Panc1 (cell line): Measurements from ENCODE around the gene ADGRG2. TPM values are rescaled to one million over a fixed set of nuclear protein-coding genes. Genes with fewer than 3 reads are reported as not detected.

Experiments used
- ATAC-seq: fragments of 200-7000 bp; cut with Tn5 transposase; 2 replicates; pipeline ENCODE4 v1.9.1; 2020; ENCODE audit warnings: mild to moderate bottlenecking, moderate library complexity
- BruUV-seq: library from RNA; stranded (reverse); fragments of 400-500 nt; replicated peaks from 2 replicates; lab custom pipeline; 2021; lab: Mats Ljungman, UMichigan
- CTCF ChIA-PET: fragments of 300-600 bp; sonication (Branson Sonifier 250); formaldehyde crosslinking; loops from one replicate; lab custom pipeline; 2022; ENCODE audit warnings: antibody characterized with exemption; lab: Charles Lee
- POLR2A ChIA-PET: fragments of 300-600 bp; sonication (Branson Sonifier 250); formaldehyde crosslinking; loops from one replicate; lab custom pipeline; 2022; ENCODE audit warnings: antibody characterized with exemption; lab: Charles Lee
- DNase-seq: peaks from one replicate; pipeline ENCODE4 v3.0.0-alpha.2; 2010; ENCODE audit warnings: low read depth, low spot score
- H3K27ac ChIP-seq: 2 replicates; pipeline ENCODE4 v1.5.1; 2011; ENCODE audit warnings: mild to moderate bottlenecking, low read length, inconsistent platforms
- H3K27me3 ChIP-seq: fragments of 200-500 bp; sonication (Bioruptor generic); 2 replicates; pipeline ENCODE4 v1.6.0; 2014; ENCODE audit warnings: low read length, inconsistent platforms; ENCODE audit not compliant: control insufficient read depth, insufficient read depth
- H3K36me3 ChIP-seq: fragments of 200-500 bp; sonication (Bioruptor generic); 2 replicates; pipeline ENCODE4 v1.5.1; 2014; ENCODE audit warnings: inconsistent platforms, mild to moderate bottlenecking, low read length, moderate library complexity; ENCODE audit not compliant: control insufficient read depth, insufficient read depth
- H3K4me1 ChIP-seq: 2 replicates; pipeline ENCODE4 v1.5.1; 2011; ENCODE audit warnings: inconsistent platforms, mild to moderate bottlenecking, low read length, moderate library complexity; ENCODE audit not compliant: control insufficient read depth, insufficient read depth
- H3K4me3 ChIP-seq, 2 experiments: 2 replicates each; pipeline ENCODE4 v1.5.1; 2011 to 2012; ENCODE audit warnings: low read depth in 2 of 2, low read length in 2 of 2, mild to moderate bottlenecking in 2 of 2, inconsistent platforms in 1 of 2, moderate library complexity in 1 of 2
- H3K9me3 ChIP-seq: fragments of 200-500 bp; sonication (Bioruptor generic); 2 replicates; pipeline ENCODE4 v1.5.1; 2014; ENCODE audit warnings: low read depth, mild to moderate bottlenecking, inconsistent platforms, low read length, moderate library complexity; ENCODE audit not compliant: control insufficient read depth, insufficient read depth
- POLR2AphosphoS5 ChIP-seq: IDR thresholded peaks from 2 replicates; pipeline ENCODE4 v1.6.1; 2012; ENCODE audit warnings: mild to moderate bottlenecking, low read depth, low read length, moderate library complexity
- SIN3A ChIP-seq: IDR thresholded peaks from 2 replicates; pipeline ENCODE4 v1.6.1; 2012; ENCODE audit warnings: low read depth, mild to moderate bottlenecking, low read length, moderate library complexity, borderline replicate concordance; ENCODE audit not compliant: insufficient read depth
- TCF7L2 ChIP-seq: IDR thresholded peaks from 2 replicates; pipeline ENCODE4 v1.6.1; 2011; ENCODE audit warnings: mild to moderate bottlenecking, low read depth, low read length, inconsistent platforms
- in situ Hi-C: cut with HindIII; loops from 2 replicates; pipeline ENCODE4 v1.10.0; 2016; ENCODE audit warnings: low sequenced_read_pairs, low pct_unique_long_range_greater_than_20kb
- intact Hi-C: fragments of 100-400 bp; cut with micrococcal nuclease; formaldehyde crosslinking; loops from one replicate; pipeline ENCODE4 v1.10.0; 2022; ENCODE audit not compliant: unreplicated experiment
- total RNA-seq: library from RNA; stranded (reverse); gene quantifications from one replicate; pipeline ENCODE4 v1.2.1, GENCODE V29; 2021; ENCODE audit not compliant: unreplicated experiment
- TF ChIP-seq, protein P1 (sequence below): fragments of 450-650 bp; IDR thresholded peaks from 2 replicates; pipeline ENCODE4 v1.5.1; 2017; ENCODE audit warnings: mild to moderate bottlenecking
- TF ChIP-seq, protein P2 (sequence below), 2 experiments: IDR thresholded peaks; 2 replicates each; pipeline ENCODE4 v1.6.1; 2011 to 2012; ENCODE audit warnings: low read depth in 2 of 2, control low read depth in 1 of 2, low read length in 1 of 2, mild to moderate bottlenecking in 1 of 2, moderate library complexity in 1 of 2; ENCODE audit not compliant: insufficient read depth in 1 of 2

The ADGRG2 gene
- total RNA-seq, 1 experiment from 2014 or later = 2.0 TPM

DNA sequence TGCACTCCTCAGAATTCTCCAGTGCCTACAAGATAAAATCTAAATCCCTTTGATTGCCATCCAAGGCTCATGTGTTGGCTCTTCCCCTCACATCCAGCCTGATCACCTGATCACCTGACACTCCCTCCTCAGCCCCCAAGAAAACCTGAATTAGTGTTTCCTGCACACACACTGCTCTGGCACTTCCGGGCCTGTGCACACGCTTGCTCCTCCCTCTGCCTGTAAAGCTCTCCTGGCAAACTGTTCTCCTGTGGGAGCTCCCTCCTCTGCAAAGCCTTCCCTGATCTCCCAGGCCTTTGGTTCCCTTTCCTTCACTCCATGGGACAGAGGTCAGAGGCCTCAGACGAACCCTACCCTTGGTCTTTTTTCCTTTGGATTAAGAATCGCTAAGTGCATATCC, 158.2 kb downstream of the ADGRG2 start:
- ChIA-PET POLR2A (no interaction called here), CTCF (no interaction called here)
- no peaks in the 10 kb centered on the region for H3K4me1 ChIP-seq
- BruUV-seq = no TSS peak
- TF ChIP-seq TCF7L2 (no peak), POLR2AphosphoS5 (no peak)
- H3K36me3 ChIP-seq = no peaks in the 10 kb centered on the region
- DNase-seq (no peak), ATAC-seq (no peak)
- intact Hi-C loops = no loop called here
- H3K9me3 ChIP-seq = no peaks in the 10 kb centered on the region
- no peak overlapping the region for H3K27ac ChIP-seq
- no peaks in the 10 kb centered on the region for H3K27me3 ChIP-seq
- no peak overlapping the region for H3K4me3 ChIP-seq
- in situ Hi-C loops = no loop called here

DNA sequence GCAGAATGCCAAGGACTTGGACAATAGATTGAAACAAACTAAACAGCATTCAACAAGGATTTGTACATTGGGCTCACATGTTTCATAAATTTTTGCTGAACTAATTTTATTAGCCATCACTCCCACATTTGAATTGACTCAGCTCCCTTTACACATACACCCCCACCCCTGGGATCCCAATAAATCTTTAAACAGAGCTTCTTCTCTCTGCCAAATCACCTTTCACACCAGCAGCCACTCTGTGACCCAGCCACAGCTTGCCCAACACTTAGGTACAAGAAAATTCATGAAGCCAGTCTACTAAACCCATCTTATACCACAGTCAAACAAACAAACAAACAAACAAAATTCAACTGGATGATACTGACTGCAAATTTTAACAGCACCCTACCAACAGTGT, 159.9 kb downstream of the ADGRG2 start:
- ATAC-seq (no peak), DNase-seq (no peak)
- Histone ChIP-seq H3K27me3 (no peaks in the 10 kb centered on the region), H3K4me1 (no peaks in the 10 kb centered on the region), H3K27ac (no peak overlapping the region), H3K9me3 (no peaks in the 10 kb centered on the region), H3K36me3 (no peaks in the 10 kb centered on the region), H3K4me3 (no peak overlapping the region)
- in situ Hi-C loops = no loop called here
- no TSS peak for BruUV-seq
- intact Hi-C loops = no loop called here
- ChIA-PET POLR2A (no interaction called here), CTCF (no interaction called here)
- TF ChIP-seq TCF7L2 (no peak), SIN3A (no peak), POLR2AphosphoS5 (no peak)
- TF ChIP-seq, protein P1, sequence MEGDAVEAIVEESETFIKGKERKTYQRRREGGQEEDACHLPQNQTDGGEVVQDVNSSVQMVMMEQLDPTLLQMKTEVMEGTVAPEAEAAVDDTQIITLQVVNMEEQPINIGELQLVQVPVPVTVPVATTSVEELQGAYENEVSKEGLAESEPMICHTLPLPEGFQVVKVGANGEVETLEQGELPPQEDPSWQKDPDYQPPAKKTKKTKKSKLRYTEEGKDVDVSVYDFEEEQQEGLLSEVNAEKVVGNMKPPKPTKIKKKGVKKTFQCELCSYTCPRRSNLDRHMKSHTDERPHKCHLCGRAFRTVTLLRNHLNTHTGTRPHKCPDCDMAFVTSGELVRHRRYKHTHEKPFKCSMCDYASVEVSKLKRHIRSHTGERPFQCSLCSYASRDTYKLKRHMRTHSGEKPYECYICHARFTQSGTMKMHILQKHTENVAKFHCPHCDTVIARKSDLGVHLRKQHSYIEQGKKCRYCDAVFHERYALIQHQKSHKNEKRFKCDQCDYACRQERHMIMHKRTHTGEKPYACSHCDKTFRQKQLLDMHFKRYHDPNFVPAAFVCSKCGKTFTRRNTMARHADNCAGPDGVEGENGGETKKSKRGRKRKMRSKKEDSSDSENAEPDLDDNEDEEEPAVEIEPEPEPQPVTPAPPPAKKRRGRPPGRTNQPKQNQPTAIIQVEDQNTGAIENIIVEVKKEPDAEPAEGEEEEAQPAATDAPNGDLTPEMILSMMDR = no peak
- TF ChIP-seq, protein P2, sequence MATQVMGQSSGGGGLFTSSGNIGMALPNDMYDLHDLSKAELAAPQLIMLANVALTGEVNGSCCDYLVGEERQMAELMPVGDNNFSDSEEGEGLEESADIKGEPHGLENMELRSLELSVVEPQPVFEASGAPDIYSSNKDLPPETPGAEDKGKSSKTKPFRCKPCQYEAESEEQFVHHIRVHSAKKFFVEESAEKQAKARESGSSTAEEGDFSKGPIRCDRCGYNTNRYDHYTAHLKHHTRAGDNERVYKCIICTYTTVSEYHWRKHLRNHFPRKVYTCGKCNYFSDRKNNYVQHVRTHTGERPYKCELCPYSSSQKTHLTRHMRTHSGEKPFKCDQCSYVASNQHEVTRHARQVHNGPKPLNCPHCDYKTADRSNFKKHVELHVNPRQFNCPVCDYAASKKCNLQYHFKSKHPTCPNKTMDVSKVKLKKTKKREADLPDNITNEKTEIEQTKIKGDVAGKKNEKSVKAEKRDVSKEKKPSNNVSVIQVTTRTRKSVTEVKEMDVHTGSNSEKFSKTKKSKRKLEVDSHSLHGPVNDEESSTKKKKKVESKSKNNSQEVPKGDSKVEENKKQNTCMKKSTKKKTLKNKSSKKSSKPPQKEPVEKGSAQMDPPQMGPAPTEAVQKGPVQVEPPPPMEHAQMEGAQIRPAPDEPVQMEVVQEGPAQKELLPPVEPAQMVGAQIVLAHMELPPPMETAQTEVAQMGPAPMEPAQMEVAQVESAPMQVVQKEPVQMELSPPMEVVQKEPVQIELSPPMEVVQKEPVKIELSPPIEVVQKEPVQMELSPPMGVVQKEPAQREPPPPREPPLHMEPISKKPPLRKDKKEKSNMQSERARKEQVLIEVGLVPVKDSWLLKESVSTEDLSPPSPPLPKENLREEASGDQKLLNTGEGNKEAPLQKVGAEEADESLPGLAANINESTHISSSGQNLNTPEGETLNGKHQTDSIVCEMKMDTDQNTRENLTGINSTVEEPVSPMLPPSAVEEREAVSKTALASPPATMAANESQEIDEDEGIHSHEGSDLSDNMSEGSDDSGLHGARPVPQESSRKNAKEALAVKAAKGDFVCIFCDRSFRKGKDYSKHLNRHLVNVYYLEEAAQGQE (IDR thresholded peaks at IDR 0.05; ENCODE audit: insufficient read depth in 1 of 2, low read depth in 2 of 2, low read length in 1 of 2) = no peak

DNA sequence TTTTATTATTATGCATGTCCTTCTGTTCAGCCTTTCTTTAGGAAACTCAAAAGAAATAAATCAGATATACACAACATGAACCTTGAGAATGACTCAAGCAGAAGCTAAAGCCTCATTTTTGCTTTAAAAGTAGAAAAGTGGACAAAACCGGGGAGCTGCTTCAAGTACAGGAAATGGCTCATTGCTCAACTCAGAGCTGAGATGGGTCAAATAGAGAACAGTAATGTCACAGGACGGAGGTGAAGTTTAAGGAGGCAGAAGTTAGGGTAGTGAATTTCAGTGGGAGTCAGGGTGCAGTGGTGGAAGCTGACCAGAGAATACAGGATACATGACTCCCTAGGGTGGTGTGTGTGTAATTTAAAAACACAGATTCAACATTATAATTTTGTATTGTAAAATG, 160.6 kb downstream of the ADGRG2 start:
- ATAC-seq (no peak), DNase-seq (no peak)
- H3K4me3 ChIP-seq = no peak overlapping the region
- no TSS peak for BruUV-seq
- H3K36me3 ChIP-seq = no peaks in the 10 kb centered on the region
- in situ Hi-C loops = no loop called here
- ChIA-PET CTCF (no interaction called here), POLR2A (interaction anchor here (0.7 kb wide), 1 partner anchor 1452 kb away, joined by 17 read pairs; no protein-coding TSS in a partner anchor)
- no peaks in the 10 kb centered on the region for H3K4me1 ChIP-seq
- TF ChIP-seq, protein P1 = no peak
- TF ChIP-seq, protein P2 (IDR thresholded peaks at IDR 0.05; ENCODE audit: insufficient read depth in 1 of 2, low read depth in 2 of 2, low read length in 1 of 2) = no peak
- TF ChIP-seq SIN3A (no peak), TCF7L2 (no peak), POLR2AphosphoS5 (no peak)
- no peak overlapping the region for H3K27ac ChIP-seq
- no peaks in the 10 kb centered on the region for H3K9me3 ChIP-seq
- H3K27me3 ChIP-seq = no peaks in the 10 kb centered on the region
- intact Hi-C loops = no loop called here
